GM21717 (cell line): Measurements from ENCODE around the gene SPECC1L.

Experiments
- ATAC-seq: cut with Tn5 transposase; IDR thresholded peaks from one replicate; pipeline ENCODE4 v1.9.1; 2021; ENCODE audit warnings: mild to moderate bottlenecking, moderate library complexity; ENCODE audit not compliant: unreplicated experiment

SPECC1L gene

GRCh38 chr22:24322522-24322921 is 51.9 kb downstream of the SPECC1L start:
- no peak for ATAC-seq

- ATAC-seq, result no peak
These were observed 52.6 kb downstream of the SPECC1L start for GRCh38 chr22:24323233-24323632.

GRCh38 chr22:24323695-24324094 is 53.1 kb downstream of the SPECC1L start:
- ATAC-seq, result no peak

GRCh38 chr22:24324137-24324536 is 53.5 kb downstream of the SPECC1L start:
- ATAC-seq, result no peak

GRCh38 chr22:24325105-24325757 is 54.6 kb downstream of the SPECC1L start:
- no peak for ATAC-seq

- ATAC-seq, result no peak
These were observed 55.6 kb downstream of the SPECC1L start for GRCh38 chr22:24326266-24326665.

GRCh38 chr22:24327832-24328231 is 57.2 kb downstream of the SPECC1L start:
- no peak for ATAC-seq

GRCh38 chr22:24329453-24329852 is 58.8 kb downstream of the SPECC1L start:
- ATAC-seq, result no peak

GRCh38 chr22:24330636-24331035 is 60.0 kb downstream of the SPECC1L start:
- ATAC-seq, result no peak

GRCh38 chr22:24331468-24332440 is 61.1 kb downstream of the SPECC1L start:
- ATAC-seq, result no peak

GRCh38 chr22:24333301-24333700 is 62.7 kb downstream of the SPECC1L start:
- ATAC-seq, result no peak

GRCh38 chr22:24335496-24335895 is 64.9 kb downstream of the SPECC1L start:
- no peak for ATAC-seq

- no peak for ATAC-seq
These were observed 67.4 kb downstream of the SPECC1L start for GRCh38 chr22:24337894-24338645.

- no peak for ATAC-seq
These were observed 68.3 kb downstream of the SPECC1L start for GRCh38 chr22:24338726-24339451.

GRCh38 chr22:24339452-24339747 is 68.8 kb downstream of the SPECC1L start:
- ATAC-seq, result no peak

GRCh38 chr22:24341627-24342026 is 71.0 kb downstream of the SPECC1L start:
- no peak for ATAC-seq

- ATAC-seq, result no peak
These were observed 80.0 kb downstream of the SPECC1L start for GRCh38 chr22:24350627-24351026.

- no peak for ATAC-seq
These were observed 82.5 kb downstream of the SPECC1L start for GRCh38 chr22:24353121-24353520.

GRCh38 chr22:24355574-24355973 is 84.9 kb downstream of the SPECC1L start:
- no peak for ATAC-seq

- no peak for ATAC-seq
These were observed 86.9 kb downstream of the SPECC1L start for GRCh38 chr22:24357547-24357946.
